Measurements from ENCODE around the gene HMGN2. TPM values are rescaled to one million over a fixed set of nuclear protein-coding genes. Genes with fewer than 3 reads are reported as not detected.

The HMGN2 gene
- total and polyA plus RNA-seq, 2 of the 13 experiments (the other 11 are each of a cell fraction or from before 2014, with no cell fraction given), result 63.4 to 343 TPM

DNA sequence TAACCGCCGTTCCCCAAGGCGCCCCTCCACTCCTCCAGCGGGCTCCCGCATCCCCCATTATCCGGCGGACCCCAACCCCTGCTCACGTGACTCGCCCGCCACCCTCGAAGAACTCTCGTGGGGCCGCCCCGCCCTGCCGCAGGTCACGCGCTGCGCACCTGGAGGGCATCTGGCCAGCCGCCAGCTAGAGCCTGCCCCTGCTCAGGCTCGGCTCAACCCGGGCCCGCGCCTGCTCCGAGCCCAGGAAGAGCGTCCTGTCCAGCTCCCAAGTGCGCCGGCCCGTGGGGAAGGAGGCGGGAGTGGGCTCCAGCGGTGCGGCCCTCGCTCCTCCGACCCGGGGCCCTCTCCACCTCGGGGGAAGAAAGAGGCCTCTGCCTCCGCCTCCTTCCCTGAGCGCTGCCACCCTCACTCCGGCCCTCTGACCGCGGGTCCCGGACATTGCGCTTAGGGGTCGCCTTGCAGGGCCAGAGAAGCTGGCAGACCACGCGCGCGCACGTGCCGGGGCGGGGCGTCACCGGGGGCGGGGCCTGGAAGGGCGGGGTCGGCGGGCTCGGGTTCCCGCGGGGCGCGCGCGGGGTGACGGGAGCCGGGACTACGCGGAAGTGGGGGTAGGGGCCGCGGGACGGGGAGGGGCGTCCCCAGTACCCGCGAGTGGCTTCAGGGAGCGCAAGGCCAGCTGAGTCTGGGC, 28.4 kb downstream of the HMGN2 start (continued):
- TF ChIP-seq, protein P1, sequence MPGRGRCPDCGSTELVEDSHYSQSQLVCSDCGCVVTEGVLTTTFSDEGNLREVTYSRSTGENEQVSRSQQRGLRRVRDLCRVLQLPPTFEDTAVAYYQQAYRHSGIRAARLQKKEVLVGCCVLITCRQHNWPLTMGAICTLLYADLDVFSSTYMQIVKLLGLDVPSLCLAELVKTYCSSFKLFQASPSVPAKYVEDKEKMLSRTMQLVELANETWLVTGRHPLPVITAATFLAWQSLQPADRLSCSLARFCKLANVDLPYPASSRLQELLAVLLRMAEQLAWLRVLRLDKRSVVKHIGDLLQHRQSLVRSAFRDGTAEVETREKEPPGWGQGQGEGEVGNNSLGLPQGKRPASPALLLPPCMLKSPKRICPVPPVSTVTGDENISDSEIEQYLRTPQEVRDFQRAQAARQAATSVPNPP (CRISPR knock-in tag; IDR thresholded peaks at IDR 0.05), result peak; percentile 93
- 0 out of 2 replicates have a peak, but pooled peaks have one; percentile 12 for TF ChIP-seq NFYC (CRISPR knock-in tag; IDR thresholded peaks at IDR 0.05)
- TF ChIP-seq TRAFD1 (CRISPR knock-in tag; IDR thresholded peaks at IDR 0.05; ENCODE audit: borderline replicate concordance), result peak; percentile 59; the same call in 1 of the 2 replicates
- TF ChIP-seq ZFP36L2 (CRISPR knock-in tag; IDR thresholded peaks at IDR 0.05), result no peak
- peak; percentile 85; the same call in 1 of the 2 replicates for TF ChIP-seq ZNF616 (CRISPR knock-in tag; IDR thresholded peaks at IDR 0.05; ENCODE audit: low read depth)
- TF ChIP-seq GTF3A (CRISPR knock-in tag; conservative IDR thresholded peaks at IDR 0.05), result no peak
- TF ChIP-seq ZNF839 (CRISPR knock-in tag; IDR thresholded peaks at IDR 0.05; ENCODE audit: borderline replicate concordance), result peak; percentile 86
- TF ChIP-seq ZFY (CRISPR knock-in tag; IDR thresholded peaks at IDR 0.05), result peak; percentile 83
- peak; percentile 70 for TF ChIP-seq PHF20 (CRISPR knock-in tag; IDR thresholded peaks at IDR 0.05)
- peak; percentile 81; the same call in 1 of the 2 replicates for TF ChIP-seq ZFP41 (CRISPR knock-in tag; IDR thresholded peaks at IDR 0.05; ENCODE audit: borderline replicate concordance)
- TF ChIP-seq MAX (IDR thresholded peaks at IDR 0.05), result peak; percentile 92
- TF ChIP-seq MTA1 (CRISPR knock-in tag; IDR thresholded peaks at IDR 0.05; ENCODE audit: borderline replicate concordance), result peak; percentile 54; the same call in 1 of the 2 replicates
- TF ChIP-seq ZNF577 (CRISPR knock-in tag; IDR thresholded peaks at IDR 0.05; ENCODE audit: borderline replicate concordance, low read depth), result no peak
- no peak; the same call in 1 of the 2 replicates for TF ChIP-seq ZNF766 (CRISPR knock-in tag; IDR thresholded peaks at IDR 0.05; ENCODE audit: borderline replicate concordance)
- peak; percentile 77; the same call in 1 of the 2 replicates for TF ChIP-seq ZNF546 (CRISPR knock-in tag; conservative IDR thresholded peaks at IDR 0.05)
- TF ChIP-seq, protein P2, sequence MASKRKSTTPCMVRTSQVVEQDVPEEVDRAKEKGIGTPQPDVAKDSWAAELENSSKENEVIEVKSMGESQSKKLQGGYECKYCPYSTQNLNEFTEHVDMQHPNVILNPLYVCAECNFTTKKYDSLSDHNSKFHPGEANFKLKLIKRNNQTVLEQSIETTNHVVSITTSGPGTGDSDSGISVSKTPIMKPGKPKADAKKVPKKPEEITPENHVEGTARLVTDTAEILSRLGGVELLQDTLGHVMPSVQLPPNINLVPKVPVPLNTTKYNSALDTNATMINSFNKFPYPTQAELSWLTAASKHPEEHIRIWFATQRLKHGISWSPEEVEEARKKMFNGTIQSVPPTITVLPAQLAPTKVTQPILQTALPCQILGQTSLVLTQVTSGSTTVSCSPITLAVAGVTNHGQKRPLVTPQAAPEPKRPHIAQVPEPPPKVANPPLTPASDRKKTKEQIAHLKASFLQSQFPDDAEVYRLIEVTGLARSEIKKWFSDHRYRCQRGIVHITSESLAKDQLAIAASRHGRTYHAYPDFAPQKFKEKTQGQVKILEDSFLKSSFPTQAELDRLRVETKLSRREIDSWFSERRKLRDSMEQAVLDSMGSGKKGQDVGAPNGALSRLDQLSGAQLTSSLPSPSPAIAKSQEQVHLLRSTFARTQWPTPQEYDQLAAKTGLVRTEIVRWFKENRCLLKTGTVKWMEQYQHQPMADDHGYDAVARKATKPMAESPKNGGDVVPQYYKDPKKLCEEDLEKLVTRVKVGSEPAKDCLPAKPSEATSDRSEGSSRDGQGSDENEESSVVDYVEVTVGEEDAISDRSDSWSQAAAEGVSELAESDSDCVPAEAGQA (IDR thresholded peaks at IDR 0.05; ENCODE audit: low read depth), result no peak; the same call in 1 of the 2 replicates
- TF ChIP-seq, protein P2 (CRISPR knock-in tag; IDR thresholded peaks at IDR 0.05; ENCODE audit: borderline replicate concordance), result peak; percentile 36; the same call in 1 of the 2 replicates
- TF ChIP-seq ZNF543 (CRISPR knock-in tag; IDR thresholded peaks at IDR 0.05), result no peak
- peak; percentile 29 for TF ChIP-seq CBFB (CRISPR knock-in tag; IDR thresholded peaks at IDR 0.05)
- peak; percentile 14 for TF ChIP-seq HNF4A (CRISPR knock-in tag; IDR thresholded peaks at IDR 0.05)
- TF ChIP-seq ATF7-NPFF (CRISPR knock-in tag; IDR thresholded peaks at IDR 0.05; ENCODE audit: low read depth), result peak; percentile 91
- TF ChIP-seq ARNTL (CRISPR knock-in tag; IDR thresholded peaks at IDR 0.05), result peak; percentile 98

All from HepG2 (cell line).